HEK293 (cell line): ENCODE results near the gene TBC1D17.

Experiments
- GFI1B ChIP-seq: fragments of 450-650 bp; formaldehyde crosslinking; IDR thresholded peaks from 2 replicates; pipeline ENCODE4 v1.5.1; 2016; ENCODE audit warnings: missing biosample characterization, missing genetic modification characterization
- GLI4 ChIP-seq: fragments of 450-650 bp; formaldehyde crosslinking; IDR thresholded peaks from 2 replicates; pipeline ENCODE4 v1.5.1; 2016; ENCODE audit warnings: missing biosample characterization, missing genetic modification characterization
- KLF16 ChIP-seq: fragments of 450-650 bp; formaldehyde crosslinking; IDR thresholded peaks from 2 replicates; pipeline ENCODE4 v1.5.1; 2017; ENCODE audit warnings: missing biosample characterization, missing genetic modification characterization
- REPIN1 ChIP-seq: fragments of 450-650 bp; formaldehyde crosslinking; IDR thresholded peaks from 2 replicates; pipeline ENCODE4 v1.5.1; 2017; ENCODE audit warnings: missing biosample characterization, missing genetic modification characterization, low read depth
- SALL2 ChIP-seq: fragments of 450-650 bp; formaldehyde crosslinking; IDR thresholded peaks from 2 replicates; pipeline ENCODE4 v1.5.0; 2017; ENCODE audit warnings: missing biosample characterization, mild to moderate bottlenecking, missing genetic modification characterization, borderline replicate concordance
- SP7 ChIP-seq: fragments of 450-650 bp; formaldehyde crosslinking; IDR thresholded peaks from 2 replicates; pipeline ENCODE4 v1.5.1; 2016; ENCODE audit warnings: missing biosample characterization, missing genetic modification characterization
- ZBTB20 ChIP-seq: fragments of 450-650 bp; formaldehyde crosslinking; IDR thresholded peaks from 2 replicates; pipeline ENCODE4 v1.5.1; 2016; ENCODE audit warnings: missing biosample characterization, missing genetic modification characterization
- ZBTB44 ChIP-seq: fragments of 450-650 bp; IDR thresholded peaks from 2 replicates; pipeline ENCODE4 v1.5.1; 2018; ENCODE audit warnings: missing biosample characterization, mild to moderate bottlenecking, missing genetic modification characterization
- ZBTB8A ChIP-seq: fragments of 450-650 bp; formaldehyde crosslinking; IDR thresholded peaks from 2 replicates; pipeline ENCODE4 v1.5.1; 2016; ENCODE audit warnings: missing biosample characterization, missing genetic modification characterization
- ZFP3 ChIP-seq: fragments of 450-650 bp; formaldehyde crosslinking; IDR thresholded peaks from 2 replicates; pipeline ENCODE4 v1.5.1; 2016; ENCODE audit warnings: low read depth, missing biosample characterization, missing genetic modification characterization
- ZNF140 ChIP-seq: fragments of 450-650 bp; formaldehyde crosslinking; IDR thresholded peaks from 2 replicates; pipeline ENCODE4 v1.5.1; 2016; ENCODE audit warnings: missing biosample characterization, missing genetic modification characterization
- ZNF157 ChIP-seq: fragments of 450-650 bp; formaldehyde crosslinking; IDR thresholded peaks from 2 replicates; pipeline ENCODE4 v1.5.1; 2016; ENCODE audit warnings: missing biosample characterization, missing genetic modification characterization
- ZNF16 ChIP-seq: fragments of 450-650 bp; formaldehyde crosslinking; IDR thresholded peaks from 2 replicates; pipeline ENCODE4 v1.5.1; 2016; ENCODE audit warnings: low read depth, missing biosample characterization, missing genetic modification characterization
- ZNF214 ChIP-seq: fragments of 450-650 bp; formaldehyde crosslinking; IDR thresholded peaks from 2 replicates; pipeline ENCODE4 v1.5.1; 2017; ENCODE audit warnings: missing biosample characterization, mild to moderate bottlenecking, missing genetic modification characterization, borderline replicate concordance
- ZNF221 ChIP-seq: fragments of 450-650 bp; formaldehyde crosslinking; IDR thresholded peaks from 2 replicates; pipeline ENCODE4 v1.5.1; 2017; ENCODE audit warnings: missing biosample characterization, missing genetic modification characterization, borderline replicate concordance
- ZNF350 ChIP-seq: fragments of 450-650 bp; formaldehyde crosslinking; IDR thresholded peaks from 2 replicates; pipeline ENCODE4 v1.5.0; 2017; ENCODE audit warnings: missing biosample characterization, mild to moderate bottlenecking, missing genetic modification characterization
- ZNF423 ChIP-seq: fragments of 450-650 bp; formaldehyde crosslinking; IDR thresholded peaks from 2 replicates; pipeline ENCODE4 v1.5.1; 2016; ENCODE audit warnings: missing biosample characterization, missing genetic modification characterization
- ZNF514 ChIP-seq: fragments of 450-650 bp; formaldehyde crosslinking; IDR thresholded peaks from 2 replicates; pipeline ENCODE4 v1.5.1; 2016; ENCODE audit warnings: missing biosample characterization, missing genetic modification characterization
- ZNF529 ChIP-seq: fragments of 450-650 bp; formaldehyde crosslinking; IDR thresholded peaks from 2 replicates; pipeline ENCODE4 v1.5.1; 2017; ENCODE audit warnings: missing genetic modification characterization, missing biosample characterization; ENCODE audit not compliant: insufficient replicate concordance
- ZNF544 ChIP-seq: fragments of 450-650 bp; formaldehyde crosslinking; IDR thresholded peaks from 2 replicates; pipeline ENCODE4 v1.5.0; 2017; ENCODE audit warnings: missing biosample characterization, missing genetic modification characterization
- ZNF600 ChIP-seq: fragments of 450-650 bp; formaldehyde crosslinking; IDR thresholded peaks from 2 replicates; pipeline ENCODE4 v1.5.1; 2016; ENCODE audit warnings: missing biosample characterization, missing genetic modification characterization
- ZNF639 ChIP-seq: fragments of 450-650 bp; formaldehyde crosslinking; IDR thresholded peaks from 2 replicates; pipeline ENCODE4 v1.5.1; 2016; ENCODE audit warnings: missing biosample characterization, missing genetic modification characterization
- ZNF660 ChIP-seq: fragments of 450-650 bp; IDR thresholded peaks from 2 replicates; pipeline ENCODE4 v1.5.1; 2018; ENCODE audit warnings: missing biosample characterization, mild to moderate bottlenecking, missing genetic modification characterization
- ZNF768 ChIP-seq: fragments of 450-650 bp; formaldehyde crosslinking; IDR thresholded peaks from 2 replicates; pipeline ENCODE4 v1.5.1; 2018; ENCODE audit warnings: missing biosample characterization, mild to moderate bottlenecking, missing genetic modification characterization
- TF ChIP-seq, protein P1 (sequence below): fragments of 450-650 bp; formaldehyde crosslinking; conservative IDR thresholded peaks from 2 replicates; pipeline ENCODE4 v1.5.1; 2016; ENCODE audit warnings: low read depth, missing biosample characterization, missing genetic modification characterization
- TF ChIP-seq, protein P2 (sequence below): fragments of 450-650 bp; IDR thresholded peaks from 2 replicates; pipeline ENCODE4 v1.5.1; 2018; ENCODE audit warnings: missing biosample characterization, missing genetic modification characterization
- TF ChIP-seq, protein P3 (sequence below): fragments of 450-650 bp; formaldehyde crosslinking; IDR thresholded peaks from 2 replicates; pipeline ENCODE4 v1.5.1; 2016; ENCODE audit warnings: missing biosample characterization, missing genetic modification characterization, borderline replicate concordance

The TBC1D17 gene

GRCh38 chr19:49866933-49867782 is 10.3 kb upstream of the TBC1D17 start, which contains the start of gene PNKP (continued):
- TF ChIP-seq, protein P1, sequence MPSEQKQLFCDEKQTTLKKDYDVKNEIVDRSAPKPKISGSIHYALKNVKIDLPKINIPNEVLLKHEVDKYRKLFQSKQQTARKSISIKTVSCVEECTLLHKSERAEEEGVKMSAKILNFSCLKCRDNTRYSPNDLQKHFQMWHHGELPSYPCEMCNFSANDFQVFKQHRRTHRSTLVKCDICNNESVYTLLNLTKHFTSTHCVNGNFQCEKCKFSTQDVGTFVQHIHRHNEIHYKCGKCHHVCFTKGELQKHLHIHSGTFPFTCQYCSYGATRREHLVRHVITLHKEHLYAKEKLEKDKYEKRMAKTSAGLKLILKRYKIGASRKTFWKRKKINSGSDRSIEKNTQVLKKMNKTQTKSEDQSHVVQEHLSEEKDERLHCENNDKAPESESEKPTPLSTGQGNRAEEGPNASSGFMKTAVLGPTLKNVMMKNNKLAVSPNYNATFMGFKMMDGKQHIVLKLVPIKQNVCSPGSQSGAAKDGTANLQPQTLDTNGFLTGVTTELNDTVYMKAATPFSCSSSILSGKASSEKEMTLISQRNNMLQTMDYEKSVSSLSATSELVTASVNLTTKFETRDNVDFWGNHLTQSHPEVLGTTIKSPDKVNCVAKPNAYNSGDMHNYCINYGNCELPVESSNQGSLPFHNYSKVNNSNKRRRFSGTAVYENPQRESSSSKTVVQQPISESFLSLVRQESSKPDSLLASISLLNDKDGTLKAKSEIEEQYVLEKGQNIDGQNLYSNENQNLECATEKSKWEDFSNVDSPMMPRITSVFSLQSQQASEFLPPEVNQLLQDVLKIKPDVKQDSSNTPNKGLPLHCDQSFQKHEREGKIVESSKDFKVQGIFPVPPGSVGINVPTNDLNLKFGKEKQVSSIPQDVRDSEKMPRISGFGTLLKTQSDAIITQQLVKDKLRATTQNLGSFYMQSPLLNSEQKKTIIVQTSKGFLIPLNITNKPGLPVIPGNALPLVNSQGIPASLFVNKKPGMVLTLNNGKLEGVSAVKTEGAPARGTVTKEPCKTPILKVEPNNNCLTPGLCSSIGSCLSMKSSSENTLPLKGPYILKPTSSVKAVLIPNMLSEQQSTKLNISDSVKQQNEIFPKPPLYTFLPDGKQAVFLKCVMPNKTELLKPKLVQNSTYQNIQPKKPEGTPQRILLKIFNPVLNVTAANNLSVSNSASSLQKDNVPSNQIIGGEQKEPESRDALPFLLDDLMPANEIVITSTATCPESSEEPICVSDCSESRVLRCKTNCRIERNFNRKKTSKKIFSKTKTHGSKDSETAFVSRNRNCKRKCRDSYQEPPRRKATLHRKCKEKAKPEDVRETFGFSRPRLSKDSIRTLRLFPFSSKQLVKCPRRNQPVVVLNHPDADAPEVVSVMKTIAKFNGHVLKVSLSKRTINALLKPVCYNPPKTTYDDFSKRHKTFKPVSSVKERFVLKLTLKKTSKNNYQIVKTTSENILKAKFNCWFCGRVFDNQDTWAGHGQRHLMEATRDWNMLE, result peak; percentile 75
- TF ChIP-seq ZNF639 (no peak), ZNF214 (no peak), GLI4 (tag by site-specific recombination) (no peak), ZNF600 (tag by site-specific recombination) (peak; percentile 83), ZNF423 (tag by site-specific recombination) (no peak), ZNF350 (tag by site-specific recombination) (no peak), ZBTB20 (tag by site-specific recombination) (peak; percentile 87; the same call in 1 of the 2 replicates), ZNF157 (no peak), ZBTB44 (peak; percentile 65; the same call in 1 of the 2 replicates), SALL2 (no peak), ZNF221 (no peak), ZNF514 (tag by site-specific recombination) (no peak), REPIN1 (tag by site-specific recombination) (no peak), ZNF768 (tag by site-specific recombination) (no peak), ZNF529 (tag by site-specific recombination) (no peak), ZFP3 (tag by site-specific recombination) (no peak), GFI1B (tag by site-specific recombination) (no peak), ZNF16 (tag by site-specific recombination) (no peak), KLF16 (peak; percentile 98), ZNF140 (tag by site-specific recombination) (no peak), ZBTB8A (no peak; the same call in 1 of the 2 replicates), ZNF544 (no peak), ZNF660 (tag by site-specific recombination) (no peak; the same call in 1 of the 2 replicates), SP7 (tag by site-specific recombination) (peak; percentile 88)
- TF ChIP-seq, protein P2, sequence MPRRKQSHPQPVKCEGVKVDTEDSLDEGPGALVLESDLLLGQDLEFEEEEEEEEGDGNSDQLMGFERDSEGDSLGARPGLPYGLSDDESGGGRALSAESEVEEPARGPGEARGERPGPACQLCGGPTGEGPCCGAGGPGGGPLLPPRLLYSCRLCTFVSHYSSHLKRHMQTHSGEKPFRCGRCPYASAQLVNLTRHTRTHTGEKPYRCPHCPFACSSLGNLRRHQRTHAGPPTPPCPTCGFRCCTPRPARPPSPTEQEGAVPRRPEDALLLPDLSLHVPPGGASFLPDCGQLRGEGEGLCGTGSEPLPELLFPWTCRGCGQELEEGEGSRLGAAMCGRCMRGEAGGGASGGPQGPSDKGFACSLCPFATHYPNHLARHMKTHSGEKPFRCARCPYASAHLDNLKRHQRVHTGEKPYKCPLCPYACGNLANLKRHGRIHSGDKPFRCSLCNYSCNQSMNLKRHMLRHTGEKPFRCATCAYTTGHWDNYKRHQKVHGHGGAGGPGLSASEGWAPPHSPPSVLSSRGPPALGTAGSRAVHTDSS (tag by site-specific recombination), result 0 out of 2 replicates have a peak, but pooled peaks have one; percentile 78
- TF ChIP-seq, protein P3, sequence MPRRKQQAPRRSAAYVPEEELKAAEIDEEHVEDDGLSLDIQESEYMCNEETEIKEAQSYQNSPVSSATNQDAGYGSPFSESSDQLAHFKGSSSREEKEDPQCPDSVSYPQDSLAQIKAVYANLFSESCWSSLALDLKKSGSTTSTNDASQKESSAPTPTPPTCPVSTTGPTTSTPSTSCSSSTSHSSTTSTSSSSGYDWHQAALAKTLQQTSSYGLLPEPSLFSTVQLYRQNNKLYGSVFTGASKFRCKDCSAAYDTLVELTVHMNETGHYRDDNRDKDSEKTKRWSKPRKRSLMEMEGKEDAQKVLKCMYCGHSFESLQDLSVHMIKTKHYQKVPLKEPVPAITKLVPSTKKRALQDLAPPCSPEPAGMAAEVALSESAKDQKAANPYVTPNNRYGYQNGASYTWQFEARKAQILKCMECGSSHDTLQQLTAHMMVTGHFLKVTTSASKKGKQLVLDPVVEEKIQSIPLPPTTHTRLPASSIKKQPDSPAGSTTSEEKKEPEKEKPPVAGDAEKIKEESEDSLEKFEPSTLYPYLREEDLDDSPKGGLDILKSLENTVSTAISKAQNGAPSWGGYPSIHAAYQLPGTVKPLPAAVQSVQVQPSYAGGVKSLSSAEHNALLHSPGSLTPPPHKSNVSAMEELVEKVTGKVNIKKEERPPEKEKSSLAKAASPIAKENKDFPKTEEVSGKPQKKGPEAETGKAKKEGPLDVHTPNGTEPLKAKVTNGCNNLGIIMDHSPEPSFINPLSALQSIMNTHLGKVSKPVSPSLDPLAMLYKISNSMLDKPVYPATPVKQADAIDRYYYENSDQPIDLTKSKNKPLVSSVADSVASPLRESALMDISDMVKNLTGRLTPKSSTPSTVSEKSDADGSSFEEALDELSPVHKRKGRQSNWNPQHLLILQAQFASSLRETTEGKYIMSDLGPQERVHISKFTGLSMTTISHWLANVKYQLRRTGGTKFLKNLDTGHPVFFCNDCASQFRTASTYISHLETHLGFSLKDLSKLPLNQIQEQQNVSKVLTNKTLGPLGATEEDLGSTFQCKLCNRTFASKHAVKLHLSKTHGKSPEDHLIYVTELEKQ, result no peak
